Ecto neural progenitor cell (in vitro differentiated cells): Measurements from ENCODE around the gene FARS2.
A peak's percentile ranks its signal among the peaks of the same experiment; 100 is the strongest.
"Not testable (repeated sequence)": the region's sequence is repeated elsewhere in the genome, so short reads cannot be mapped to it uniquely, and the experiment has no call there.

Source experiments
- DNase-seq: peaks from one replicate; pipeline ENCODE4 v3.0.0-alpha.2; 2018; ENCODE audit warnings: low spot score

The FARS2 gene

DNA sequence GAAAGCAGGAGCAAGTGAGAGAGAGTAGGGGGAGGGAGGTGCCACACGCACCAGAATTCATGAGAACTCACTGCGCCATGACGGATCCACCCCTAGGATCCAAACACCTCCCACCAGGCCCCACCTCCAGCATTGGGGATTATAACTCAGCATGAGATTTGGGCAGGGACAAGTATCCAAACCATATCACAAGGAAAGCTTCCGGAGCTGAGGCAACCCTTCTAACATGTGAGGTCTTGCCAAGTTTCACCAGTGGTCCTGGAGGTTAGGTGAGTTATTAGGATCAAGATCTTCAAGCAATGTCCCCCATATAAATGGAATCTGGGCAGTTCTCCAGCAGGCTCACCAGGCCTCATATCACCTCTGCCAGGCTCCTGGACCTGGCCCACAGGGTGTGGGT is 437.0 kb downstream of the FARS2 start:
- no peak for DNase-seq

DNA sequence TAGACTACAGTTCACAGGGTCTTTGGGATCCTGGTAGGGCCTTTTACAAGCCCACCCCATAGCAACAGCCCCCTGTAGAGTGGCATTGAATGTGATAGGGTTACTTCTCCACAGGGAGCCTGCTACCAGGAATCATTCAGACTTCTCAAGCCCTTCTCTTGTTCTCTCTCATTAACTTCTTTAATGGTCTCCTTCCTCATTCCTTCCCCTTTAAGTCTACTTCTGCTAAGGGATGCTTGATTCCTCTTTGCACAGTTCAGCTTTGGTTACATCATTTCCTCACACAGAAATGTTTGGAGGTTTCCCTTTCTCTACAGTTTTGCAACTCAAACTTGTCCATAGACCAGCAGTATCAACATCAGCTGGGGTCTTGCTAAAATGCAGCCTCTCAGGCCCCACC is 437.8 kb downstream of the FARS2 start:
- DNase-seq, result not testable (repeated sequence)

- DNase-seq, result no peak
Measured at GRCh38 chr6:5701174-5701573, 439.9 kb downstream of the FARS2 start.

DNA sequence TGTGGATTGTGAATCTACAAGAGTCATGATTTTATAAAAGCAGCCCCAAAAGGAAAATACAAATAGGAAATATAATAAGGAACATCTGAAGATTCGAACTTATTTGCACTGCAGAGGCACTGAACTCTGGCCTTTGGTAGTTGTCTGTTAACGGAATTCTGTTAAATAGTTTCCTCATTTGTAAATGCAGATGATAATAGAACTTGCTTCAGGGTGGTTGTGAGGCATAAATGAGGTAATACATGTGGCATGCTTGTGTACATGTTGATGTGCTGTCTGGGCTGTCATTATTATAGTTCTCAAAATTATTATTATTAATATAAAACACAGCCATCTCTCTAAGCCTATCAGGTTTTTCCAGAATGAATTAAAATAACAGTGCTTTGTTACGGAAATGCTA is 443.4 kb downstream of the FARS2 start:
- no peak for DNase-seq

DNA sequence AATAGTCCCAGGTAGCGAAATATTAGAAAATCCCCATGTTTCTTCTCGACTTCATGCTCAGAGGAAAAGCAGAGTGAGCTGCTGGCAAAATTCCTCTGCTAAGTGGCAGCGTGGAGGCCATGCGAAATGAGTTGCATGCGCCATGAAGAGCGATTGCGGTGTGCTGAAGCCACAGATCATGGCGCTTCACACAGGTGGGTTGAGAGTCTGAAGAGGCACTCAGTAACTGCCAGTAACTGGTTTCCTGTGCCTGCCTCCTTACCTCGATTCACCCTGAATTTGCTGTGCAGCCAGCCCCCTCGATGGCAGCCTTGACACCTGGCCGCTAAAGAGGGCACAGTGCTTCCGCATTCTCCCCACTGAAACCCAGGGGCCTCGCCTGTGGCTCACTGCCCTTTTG is 443.9 kb downstream of the FARS2 start:
- peak; percentile 30 for DNase-seq

GRCh38 chr6:5706124-5707033 is 445.1 kb downstream of the FARS2 start:
- DNase-seq, result peak; percentile 31

- DNase-seq, result no peak
Measured at GRCh38 chr6:5707281-5708045, 446.1 kb downstream of the FARS2 start.

- no peak for DNase-seq
Measured at GRCh38 chr6:5710516-5710915, 449.2 kb downstream of the FARS2 start.

GRCh38 chr6:5710936-5711335 is 449.6 kb downstream of the FARS2 start:
- DNase-seq, result no peak

DNA sequence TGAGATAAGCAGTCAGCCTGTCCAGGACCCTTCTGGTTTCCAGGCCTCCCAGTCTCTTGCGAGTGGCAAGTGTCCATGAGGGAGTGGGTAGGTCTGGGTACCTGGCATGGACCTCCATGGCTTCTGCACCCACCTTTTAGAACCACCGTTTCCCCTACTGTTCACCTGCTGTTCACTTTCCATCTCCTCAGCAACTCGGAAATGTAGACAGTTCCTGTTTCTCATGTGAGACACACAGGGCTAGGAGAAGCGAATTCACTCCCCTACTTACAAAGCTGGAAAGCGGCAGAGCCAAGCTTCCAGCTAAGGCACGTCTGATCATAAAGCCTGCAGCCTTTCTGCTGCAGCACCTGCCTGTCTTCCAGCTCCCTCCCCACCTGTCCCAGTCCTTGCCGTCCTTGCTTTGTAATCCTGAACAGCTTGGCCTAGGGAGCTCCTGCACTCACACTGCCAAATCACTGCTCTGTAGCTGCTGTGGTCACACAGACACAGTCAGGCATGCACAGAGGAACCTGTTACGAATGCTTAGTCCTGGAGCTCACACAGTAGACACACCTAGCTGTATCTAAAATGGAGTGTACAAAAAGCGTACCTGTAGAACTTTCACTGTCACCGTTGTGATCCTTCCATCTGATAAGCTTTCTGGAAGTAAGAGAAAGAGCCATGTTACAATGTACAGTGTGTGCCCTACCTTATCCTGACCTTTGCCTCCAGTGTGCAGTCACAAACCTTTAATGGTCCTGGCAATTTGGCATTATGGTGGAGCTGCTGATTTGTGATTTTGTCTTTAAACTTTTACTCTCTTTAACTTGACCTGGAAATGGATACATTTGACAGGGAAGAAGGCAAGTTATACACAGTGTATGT is 451.3 kb downstream of the FARS2 start:
- DNase-seq, result peak; percentile 25

DNA sequence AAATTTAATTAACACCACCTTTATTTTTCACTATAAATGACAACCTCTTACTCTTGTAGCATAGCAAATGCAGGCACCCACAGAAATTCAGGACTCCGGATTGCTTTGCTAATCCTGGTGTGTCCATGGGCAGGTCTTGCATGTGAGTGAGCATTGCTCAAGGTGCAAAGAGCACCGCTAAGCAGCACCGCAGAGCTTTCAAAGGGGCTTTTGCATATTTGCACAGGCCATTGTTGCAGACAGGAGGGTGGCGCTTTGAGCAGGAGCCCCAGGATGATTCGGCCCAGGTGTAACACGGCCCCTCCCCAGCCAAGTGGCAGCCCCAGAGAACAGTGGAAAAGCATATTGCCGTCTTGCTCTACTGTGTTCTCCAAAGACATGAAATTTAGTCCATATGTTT is 452.2 kb downstream of the FARS2 start:
- no peak for DNase-seq

- no peak for DNase-seq
Measured at GRCh38 chr6:5718231-5718947, 457.1 kb downstream of the FARS2 start.

DNA sequence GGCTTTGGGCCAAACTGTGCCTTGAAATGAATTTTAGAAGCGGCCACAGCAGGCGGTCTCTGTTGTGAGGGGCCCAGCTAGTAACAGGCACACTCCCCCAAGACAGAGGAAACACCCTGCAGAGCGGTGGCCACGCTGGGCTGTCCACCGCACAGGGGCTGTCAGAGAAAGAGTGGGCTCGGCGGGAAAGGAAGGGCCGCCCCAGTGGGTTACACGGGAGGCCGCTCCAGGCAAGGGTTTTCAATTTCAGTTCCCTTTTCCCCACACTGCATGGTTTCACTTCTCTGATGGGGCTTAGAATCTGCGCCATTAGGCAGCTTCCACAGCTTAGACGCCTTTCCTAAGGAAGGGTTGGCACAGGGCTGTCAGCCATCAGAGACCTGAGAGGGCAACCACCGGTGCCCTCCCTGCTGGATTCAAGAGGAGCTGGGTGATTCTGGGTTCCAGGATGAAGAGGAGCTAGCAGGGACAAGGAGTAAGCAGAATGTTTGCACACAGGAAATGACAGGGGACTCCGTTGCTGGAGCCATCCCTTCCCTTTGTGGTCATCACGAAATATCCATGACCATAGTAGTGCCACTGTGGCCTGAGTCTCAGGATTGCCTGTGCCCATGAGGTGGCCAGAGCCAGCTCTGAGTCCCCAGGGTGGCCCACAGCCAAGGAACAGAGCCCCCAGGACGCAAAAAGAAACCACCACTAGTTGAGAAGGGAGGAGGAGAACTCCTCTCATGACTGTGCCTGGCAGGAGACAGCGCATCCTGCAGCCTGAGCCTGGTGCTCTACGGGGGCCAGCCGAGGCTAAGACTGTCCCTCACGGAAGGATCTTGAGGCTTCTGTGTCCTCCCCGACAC is 462.8 kb downstream of the FARS2 start:
- DNase-seq, result no peak

DNA sequence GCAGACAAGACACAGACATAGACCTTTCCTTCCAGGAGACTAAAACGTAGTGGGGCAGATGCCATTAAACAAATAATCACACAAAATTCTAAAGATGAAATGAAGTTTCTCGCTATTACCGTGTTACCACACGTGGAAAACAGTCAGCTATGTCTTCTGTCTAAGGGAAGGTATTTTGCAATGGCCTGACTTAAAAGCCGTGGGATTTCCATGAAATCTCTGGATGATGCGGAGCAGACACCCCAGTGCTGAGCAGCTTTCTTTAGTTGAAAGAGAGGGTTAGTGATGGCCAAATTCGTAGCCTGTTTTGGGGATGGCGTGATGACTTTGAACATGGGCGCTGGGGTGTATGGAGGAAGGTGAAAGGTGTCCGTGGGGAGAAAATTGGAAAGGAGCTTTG is 463.6 kb downstream of the FARS2 start:
- no peak for DNase-seq

- DNase-seq, result no peak
Measured at GRCh38 chr6:5726976-5727718, 465.8 kb downstream of the FARS2 start.

GRCh38 chr6:5728351-5729079 is 467.2 kb downstream of the FARS2 start:
- DNase-seq, result no peak

DNA sequence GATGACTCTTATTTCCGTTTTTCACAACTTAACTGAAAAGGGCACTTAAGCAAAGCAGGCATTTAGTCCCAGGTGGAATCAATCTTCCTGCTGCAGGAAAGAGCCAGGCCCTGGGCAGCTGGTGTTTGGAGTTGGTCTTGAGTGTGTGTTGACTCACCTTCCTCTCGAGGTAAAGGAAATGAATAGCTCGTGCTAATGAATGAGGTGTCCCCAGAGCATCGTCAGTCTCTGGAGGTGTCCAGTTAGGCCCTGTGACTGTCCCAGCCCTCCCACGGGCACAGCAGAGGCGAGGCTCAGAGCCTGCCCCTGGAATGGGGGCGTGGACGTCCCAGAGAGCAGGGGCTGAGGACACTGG is 467.7 kb downstream of the FARS2 start:
- no peak for DNase-seq

DNA sequence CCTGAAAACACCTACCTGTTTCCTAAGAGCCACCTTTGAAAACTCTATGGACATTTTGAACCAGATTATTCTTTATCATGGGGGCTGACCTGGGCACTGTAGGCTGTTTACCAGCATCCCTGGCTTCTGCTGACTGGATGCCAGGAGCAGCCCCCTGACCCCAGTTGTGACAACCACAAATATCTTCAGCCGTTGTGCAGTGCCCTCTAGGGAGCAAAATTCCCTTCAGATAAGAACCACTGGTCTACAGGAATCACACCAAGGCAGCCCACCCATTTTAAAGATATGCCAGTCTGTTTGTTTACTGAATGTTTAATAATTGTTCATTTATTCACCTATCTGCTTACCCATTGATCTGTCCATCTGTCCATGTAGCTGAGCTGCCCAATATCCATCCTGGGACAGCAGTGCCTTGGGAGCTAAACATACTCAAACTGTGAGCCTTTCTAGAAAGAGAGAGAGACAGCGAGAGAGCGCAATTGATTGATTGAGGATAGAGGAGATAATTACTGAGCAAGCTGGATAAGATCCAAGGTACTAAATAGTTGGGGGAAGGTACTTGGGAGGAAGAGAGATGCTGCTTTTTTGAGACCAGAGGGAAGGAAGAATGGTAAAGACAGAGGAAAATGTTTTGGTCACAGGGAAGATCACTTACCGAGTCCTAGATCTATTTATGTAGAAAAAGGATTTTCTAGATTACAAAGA is 468.7 kb downstream of the FARS2 start:
- DNase-seq, result no peak
